ENCODE results near the gene STK33. TPM values are rescaled to one million over a fixed set of nuclear protein-coding genes. Genes with fewer than 3 reads are reported as not detected.

Gene STK33
- total RNA-seq, 4 donors from 2014 or later = 0.76 TPM; not detected in 3

DNA sequence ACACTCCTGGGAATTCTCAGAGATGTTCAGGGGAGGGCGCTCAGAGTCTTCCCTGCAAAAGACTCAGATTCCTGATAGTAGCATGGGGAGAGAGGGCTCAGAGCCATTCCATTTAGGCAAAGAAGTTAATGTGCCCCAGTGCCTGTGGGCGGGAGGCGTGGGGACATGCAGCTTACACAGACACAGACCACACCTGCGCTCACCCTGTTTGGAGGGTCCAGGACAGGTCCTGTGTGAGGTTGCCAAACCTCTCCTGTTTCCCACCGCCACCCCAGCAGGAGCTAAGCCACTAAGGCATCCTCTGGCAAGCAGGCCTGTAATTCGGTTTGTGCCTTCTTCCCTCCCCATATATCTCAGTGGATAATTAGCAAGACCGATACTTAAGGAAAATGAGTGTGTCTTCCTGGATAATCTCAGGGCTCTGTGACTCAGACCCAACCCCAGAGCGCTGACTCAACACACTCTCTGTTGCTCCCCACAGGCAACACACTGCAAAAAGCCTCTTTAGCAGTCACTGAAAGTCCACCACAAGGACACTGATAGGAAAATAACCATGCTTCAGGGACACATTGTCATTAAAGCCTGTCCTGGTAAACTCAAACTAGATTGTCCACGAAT, 211.5 kb downstream of the STK33 start:
- WGBS = 74% methylated on average over 3 of the region's 9 CpGs
- Histone ChIP-seq H3K36me3 (no peaks in the 10 kb centered on the region), H3K9me3 (no peaks in the 10 kb centered on the region), H3K4me1 (no peaks in the 10 kb centered on the region), H3K4me3 (no peak overlapping the region), H3K27me3 (no peaks in the 10 kb centered on the region), H3K27ac (no peak overlapping the region)
- TF ChIP-seq, protein P1, sequence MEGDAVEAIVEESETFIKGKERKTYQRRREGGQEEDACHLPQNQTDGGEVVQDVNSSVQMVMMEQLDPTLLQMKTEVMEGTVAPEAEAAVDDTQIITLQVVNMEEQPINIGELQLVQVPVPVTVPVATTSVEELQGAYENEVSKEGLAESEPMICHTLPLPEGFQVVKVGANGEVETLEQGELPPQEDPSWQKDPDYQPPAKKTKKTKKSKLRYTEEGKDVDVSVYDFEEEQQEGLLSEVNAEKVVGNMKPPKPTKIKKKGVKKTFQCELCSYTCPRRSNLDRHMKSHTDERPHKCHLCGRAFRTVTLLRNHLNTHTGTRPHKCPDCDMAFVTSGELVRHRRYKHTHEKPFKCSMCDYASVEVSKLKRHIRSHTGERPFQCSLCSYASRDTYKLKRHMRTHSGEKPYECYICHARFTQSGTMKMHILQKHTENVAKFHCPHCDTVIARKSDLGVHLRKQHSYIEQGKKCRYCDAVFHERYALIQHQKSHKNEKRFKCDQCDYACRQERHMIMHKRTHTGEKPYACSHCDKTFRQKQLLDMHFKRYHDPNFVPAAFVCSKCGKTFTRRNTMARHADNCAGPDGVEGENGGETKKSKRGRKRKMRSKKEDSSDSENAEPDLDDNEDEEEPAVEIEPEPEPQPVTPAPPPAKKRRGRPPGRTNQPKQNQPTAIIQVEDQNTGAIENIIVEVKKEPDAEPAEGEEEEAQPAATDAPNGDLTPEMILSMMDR (IDR thresholded peaks at IDR 0.05) = no peak
- no peak for TF ChIP-seq EP300 (IDR thresholded peaks at IDR 0.05)
- no peak for TF ChIP-seq POLR2A (IDR thresholded peaks at IDR 0.05)
- TF ChIP-seq POLR2AphosphoS5 (IDR thresholded peaks at IDR 0.05) = no peak
- DNase-seq (ENCODE audit: low spot score in 2 of 2) = no peak

GRCh38 chr11:8381871-8382396, 212.1 kb downstream of the STK33 start:
- Histone ChIP-seq H3K9me3 (no peaks in the 10 kb centered on the region), H3K27me3 (no peaks in the 10 kb centered on the region), H3K27ac (no peak overlapping the region), H3K36me3 (no peaks in the 10 kb centered on the region), H3K4me1 (no peaks in the 10 kb centered on the region), H3K4me3 (no peak overlapping the region)
- peak in 1 of 2 donors; percentile 74 for DNase-seq (ENCODE audit: low spot score in 2 of 2)
- TF ChIP-seq, protein P1 (IDR thresholded peaks at IDR 0.05) = no peak
- TF ChIP-seq POLR2AphosphoS5 (IDR thresholded peaks at IDR 0.05) = no peak
- 84% methylated on average over 13 of the region's 13 CpGs for WGBS

- TF ChIP-seq POLR2AphosphoS5 (IDR thresholded peaks at IDR 0.05) = no peak
- TF ChIP-seq, protein P1 (IDR thresholded peaks at IDR 0.05) = no peak
- no peak for TF ChIP-seq POLR2A (IDR thresholded peaks at IDR 0.05)
- TF ChIP-seq EP300 (IDR thresholded peaks at IDR 0.05) = no peak
- Histone ChIP-seq H3K9me3 (no peaks in the 10 kb centered on the region), H3K27me3 (no peaks in the 10 kb centered on the region), H3K4me1 (no peaks in the 10 kb centered on the region), H3K36me3 (no peaks in the 10 kb centered on the region), H3K4me3 (no peak overlapping the region), H3K27ac (no peak overlapping the region)
- DNase-seq (ENCODE audit: low spot score in 2 of 2) = peak in 1 of 2 donors; percentile 40
- WGBS = 84% methylated on average over 6 of the region's 6 CpGs
These were observed 212.7 kb downstream of the STK33 start for GRCh38 chr11:8381343-8381742.

GRCh38 chr11:8375932-8376331, 218.1 kb downstream of the STK33 start:
- peak in 1 of 2 donors; percentile 44 for DNase-seq (ENCODE audit: low spot score in 2 of 2)
- Histone ChIP-seq H3K36me3 (no peaks in the 10 kb centered on the region), H3K4me3 (no peak overlapping the region), H3K27ac (no peak overlapping the region), H3K9me3 (no peaks in the 10 kb centered on the region), H3K27me3 (no peaks in the 10 kb centered on the region), H3K4me1 (no peaks in the 10 kb centered on the region)
- TF ChIP-seq POLR2AphosphoS5 (IDR thresholded peaks at IDR 0.05) = no peak
- TF ChIP-seq EP300 (IDR thresholded peaks at IDR 0.05) = no peak
- no peak for TF ChIP-seq POLR2A (IDR thresholded peaks at IDR 0.05)
- TF ChIP-seq, protein P1 (IDR thresholded peaks at IDR 0.05) = no peak
- 71% methylated on average over 2 of the region's 4 CpGs for WGBS

DNA sequence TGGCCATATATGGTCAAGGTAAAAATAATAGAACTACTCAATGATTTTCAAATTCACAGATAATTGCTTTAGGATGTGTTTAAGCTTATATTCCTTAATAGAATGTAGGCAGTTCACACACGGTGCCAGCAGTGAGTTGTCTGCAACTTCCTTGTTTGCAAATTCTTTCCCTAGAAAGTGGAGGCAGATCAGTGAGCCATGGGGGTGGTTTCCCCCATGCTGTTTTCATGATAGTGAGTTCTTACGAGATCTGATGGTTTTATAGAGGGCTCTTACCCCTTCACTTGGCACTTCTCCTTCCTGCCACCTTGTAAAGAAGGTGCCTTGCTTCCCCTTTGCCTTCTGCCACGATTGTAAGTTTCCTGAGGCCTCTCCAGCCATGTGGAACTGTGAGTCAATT, 218.6 kb downstream of the STK33 start:
- WGBS = 36% methylated on average over 3 of the region's 3 CpGs
- H3K4me3 ChIP-seq = no peak overlapping the region
- TF ChIP-seq POLR2A (IDR thresholded peaks at IDR 0.05) (no peak), POLR2AphosphoS5 (IDR thresholded peaks at IDR 0.05) (no peak)
- TF ChIP-seq, protein P1 (IDR thresholded peaks at IDR 0.05) = no peak
- H3K9me3 ChIP-seq = no peaks in the 10 kb centered on the region
- DNase-seq (ENCODE audit: low spot score in 2 of 2) = no peak
- no peaks in the 10 kb centered on the region for H3K4me1 ChIP-seq
- no peaks in the 10 kb centered on the region for H3K27me3 ChIP-seq
- no peaks in the 10 kb centered on the region for H3K36me3 ChIP-seq
- H3K27ac ChIP-seq = no peak overlapping the region
